CD14-positive monocyte (primary cell): ENCODE results near the gene TUBB3. TPM values are rescaled to one million over a fixed set of nuclear protein-coding genes. Genes with fewer than 3 reads are reported as not detected.

ENCODE experiments used
- DNase-seq, 3 donors: peaks; one replicate each; pipeline ENCODE4 v3.0.0-alpha.2; 2011 to 2022
- H2AFZ ChIP-seq: 2 replicates; pipeline ENCODE4 v1.6.0; 2012; ENCODE audit warnings: mild to moderate bottlenecking, low read depth, low read length, inconsistent platforms; ENCODE audit not compliant: insufficient read depth, poor library complexity, severe bottlenecking
- H3K27ac ChIP-seq, 2 donors: 1 replicate in 1 of 2; 2 replicates in 1 of 2; pipeline ENCODE4 v1.5.1; 2012 to 2013; ENCODE audit warnings: low read length in 2 of 2, control low read depth in 1 of 2, inconsistent platforms in 1 of 2, low read depth in 1 of 2, mild to moderate bottlenecking in 1 of 2
- H3K27me3 ChIP-seq, 2 donors: one replicate each; pipeline versions ENCODE4 v1.6.0 to v1.6.1; 2011 to 2013; ENCODE audit warnings: low read length in 2 of 2; ENCODE audit not compliant: control insufficient read depth in 2 of 2, insufficient read depth in 2 of 2
- H3K36me3 ChIP-seq, 2 donors: replicated peaks in 1 of 2; 1 replicate in 1 of 2; 2 replicates in 1 of 2; pipeline versions ENCODE4 v1.5.1 to v1.6.1; 2012 to 2013; ENCODE audit warnings: low read length in 2 of 2, control low read depth in 1 of 2, inconsistent platforms in 1 of 2, mild to moderate bottlenecking in 1 of 2; ENCODE audit not compliant: insufficient read depth in 2 of 2, control insufficient read depth in 1 of 2
- H3K4me1 ChIP-seq, 2 donors: 1 replicate in 1 of 2; 2 replicates in 1 of 2; pipeline versions ENCODE4 v1.5.1 to v1.6.1; 2012 to 2013; ENCODE audit warnings: low read length in 2 of 2, control low read depth in 1 of 2, inconsistent platforms in 1 of 2, mild to moderate bottlenecking in 1 of 2, moderate library complexity in 1 of 2; ENCODE audit not compliant: insufficient read depth in 2 of 2, control insufficient read depth in 1 of 2
- H3K4me2 ChIP-seq: replicated peaks from 2 replicates; pipeline ENCODE3; 2012; ENCODE audit warnings: low read length, moderate library complexity, mild to moderate bottlenecking; ENCODE audit not compliant: poor library complexity, severe bottlenecking; ENCODE audit errors: extremely low read depth
- H3K4me3 ChIP-seq, 3 experiments: fragments of 200-600 bp in 1 of 3; sonication (generic) in 1 of 3; replicated peaks in 1 of 3; 1 replicate in 2 of 3; 2 replicates in 1 of 3; pipeline ENCODE4 v1.5.1; 2011 to 2013; ENCODE audit warnings: low read length in 3 of 3, mild to moderate bottlenecking in 3 of 3, control low read depth in 2 of 3, low read depth in 2 of 3, inconsistent platforms in 1 of 3, moderate library complexity in 1 of 3
- H3K79me2 ChIP-seq: 2 replicates; pipeline ENCODE4 v1.6.0; 2012; ENCODE audit warnings: mild to moderate bottlenecking, control low read depth, inconsistent platforms, low read length, moderate library complexity; ENCODE audit not compliant: insufficient read depth
- H3K9ac ChIP-seq: 2 replicates; pipeline ENCODE4 v1.6.0; 2017; ENCODE audit warnings: low read length, mild to moderate bottlenecking; ENCODE audit not compliant: insufficient read depth, poor library complexity, severe bottlenecking
- H3K9me3 ChIP-seq, 2 donors: replicated peaks in 1 of 2; 1 replicate in 1 of 2; 2 replicates in 1 of 2; pipeline versions ENCODE4 v1.5.1 to v1.6.1; 2012 to 2013; ENCODE audit warnings: low read length in 2 of 2, control low read depth in 1 of 2; ENCODE audit not compliant: control insufficient read depth in 1 of 2, insufficient read depth in 1 of 2
- H4K20me1 ChIP-seq: 2 replicates; pipeline ENCODE4 v1.6.0; 2012; ENCODE audit warnings: mild to moderate bottlenecking, low read length, control low read depth, moderate library complexity; ENCODE audit not compliant: insufficient read depth
- H3K27ac Mint-ChIP-seq, 7 donors: one replicate each; pipeline ENCODE4 v1.8.0; 2020; ENCODE audit warnings: mild to moderate bottlenecking in 7 of 7, mixed read lengths in 7 of 7, moderate library complexity in 6 of 7, inconsistent platforms in 2 of 7
- H3K27me3 Mint-ChIP-seq, 3 donors: one replicate each; pipeline ENCODE4 v1.8.0; 2021 to 2022; ENCODE audit warnings: low read depth in 3 of 3, mild to moderate bottlenecking in 3 of 3, mixed read lengths in 3 of 3, moderate library complexity in 3 of 3, inconsistent platforms in 1 of 3
- H3K36me3 Mint-ChIP-seq, 2 donors: one replicate each; pipeline ENCODE4 v1.8.0; 2020; ENCODE audit warnings: mixed read lengths in 2 of 2, inconsistent platforms in 1 of 2, mild to moderate bottlenecking in 1 of 2
- H3K4me1 Mint-ChIP-seq: one replicate; pipeline ENCODE4 v1.8.0; 2020; ENCODE audit warnings: mild to moderate bottlenecking, mixed read lengths
- H3K4me3 Mint-ChIP-seq, 2 donors: one replicate each; pipeline ENCODE4 v1.8.0; 2020; ENCODE audit warnings: mild to moderate bottlenecking in 2 of 2, mixed read lengths in 2 of 2, moderate library complexity in 1 of 2
- H3K9me3 Mint-ChIP-seq, 7 donors: one replicate each; pipeline ENCODE4 v1.8.0; 2020 to 2022; ENCODE audit warnings: mixed read lengths in 7 of 7, mild to moderate bottlenecking in 6 of 7, moderate library complexity in 6 of 7, inconsistent platforms in 2 of 7
- WGBS: methylation state at CpG from one replicate; pipeline ENCODE4 v1.1.5; 2013; ENCODE audit warnings: missing lambda C conversion rate; ENCODE audit not compliant: insufficient coverage; 5-methylcytosine and 5-hydroxymethylcytosine counted together
- intact Hi-C, 2 donors: fragments of 100-400 bp; cut with micrococcal nuclease; formaldehyde crosslinking; loops; one replicate each; pipeline versions ENCODE4 v1.15.0 to v1.15.1; 2023
- polyA plus RNA-seq, 3 donors: library from polyadenylated mRNA; depleted of rRNA in 1 of 3; unstranded in 2 of 3; stranded (reverse) in 1 of 3; fragments of 300-500 nt in 2 of 3; fragments of >200 nt in 1 of 3; fragmentation: Illumina TruSeq in 2 of 3; gene quantifications; 1 replicate in 2 of 3; 2 replicates in 1 of 3; pipeline ENCODE4 v1.2.3, GENCODE V29; 2012 to 2021
- TF ChIP-seq, protein P1 (sequence below): fragments of 200-600 bp; IDR thresholded peaks from one replicate; pipeline ENCODE4 v1.8.0; 2022; ENCODE audit warnings: antibody characterized with exemption, mild to moderate bottlenecking

Gene TUBB3
- polyA plus RNA-seq, 3 donors = 2.9 TPM; not detected in 2

DNA sequence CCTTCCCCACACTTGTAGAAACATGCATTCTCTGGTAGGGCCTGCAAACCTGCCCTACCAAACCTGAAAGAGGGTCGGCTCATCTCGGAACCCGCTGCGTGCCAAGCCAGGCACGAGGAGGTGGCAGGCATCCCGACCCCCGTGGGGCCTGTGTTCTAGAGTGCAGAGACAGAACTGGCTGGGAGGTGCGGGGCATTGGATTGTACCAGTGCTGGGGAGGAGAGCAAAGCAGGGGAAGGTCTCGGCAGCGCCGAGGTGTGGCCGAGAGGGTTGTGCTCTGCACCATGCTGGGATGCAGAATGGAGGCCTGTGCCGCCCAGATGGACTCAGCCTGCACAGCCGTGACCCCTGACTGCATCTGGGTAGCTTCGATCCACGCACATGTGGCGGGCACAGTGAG lies 22.3 kb upstream of the TUBB3 start:
- intact Hi-C loops = no loop called here
- peaks cover 63 to 89% of the 10 kb centered on the region in 2 donors for H3K36me3 Mint-ChIP-seq
- H3K9me3 ChIP-seq = peaks cover 0 to 2% of the 10 kb centered on the region in 2 donors
- H3K4me3 Mint-ChIP-seq = no peak overlapping the region
- DNase-seq = no peak
- no peak overlapping the region for H3K4me2 ChIP-seq
- H3K27ac ChIP-seq = no peak overlapping the region
- no peak overlapping the region for H3K9ac ChIP-seq
- no peak overlapping the region for H3K4me3 ChIP-seq
- peaks cover 77% of the 10 kb centered on the region for H4K20me1 ChIP-seq
- peaks cover 80 to 88% of the 10 kb centered on the region in 2 donors for H3K36me3 ChIP-seq
- TF ChIP-seq, protein P1, sequence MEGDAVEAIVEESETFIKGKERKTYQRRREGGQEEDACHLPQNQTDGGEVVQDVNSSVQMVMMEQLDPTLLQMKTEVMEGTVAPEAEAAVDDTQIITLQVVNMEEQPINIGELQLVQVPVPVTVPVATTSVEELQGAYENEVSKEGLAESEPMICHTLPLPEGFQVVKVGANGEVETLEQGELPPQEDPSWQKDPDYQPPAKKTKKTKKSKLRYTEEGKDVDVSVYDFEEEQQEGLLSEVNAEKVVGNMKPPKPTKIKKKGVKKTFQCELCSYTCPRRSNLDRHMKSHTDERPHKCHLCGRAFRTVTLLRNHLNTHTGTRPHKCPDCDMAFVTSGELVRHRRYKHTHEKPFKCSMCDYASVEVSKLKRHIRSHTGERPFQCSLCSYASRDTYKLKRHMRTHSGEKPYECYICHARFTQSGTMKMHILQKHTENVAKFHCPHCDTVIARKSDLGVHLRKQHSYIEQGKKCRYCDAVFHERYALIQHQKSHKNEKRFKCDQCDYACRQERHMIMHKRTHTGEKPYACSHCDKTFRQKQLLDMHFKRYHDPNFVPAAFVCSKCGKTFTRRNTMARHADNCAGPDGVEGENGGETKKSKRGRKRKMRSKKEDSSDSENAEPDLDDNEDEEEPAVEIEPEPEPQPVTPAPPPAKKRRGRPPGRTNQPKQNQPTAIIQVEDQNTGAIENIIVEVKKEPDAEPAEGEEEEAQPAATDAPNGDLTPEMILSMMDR = no peak
- H3K27me3 ChIP-seq = no peaks in the 10 kb centered on the region
- H2AFZ ChIP-seq = no peak overlapping the region
- no peaks in the 10 kb centered on the region for H3K4me1 Mint-ChIP-seq
- H3K9me3 Mint-ChIP-seq = peaks cover 0 to 2% (median 0%) of the 10 kb centered on the region in 7 donors
- no peak overlapping the region for H3K27ac Mint-ChIP-seq
- no peaks in the 10 kb centered on the region for H3K4me1 ChIP-seq
- H3K79me2 ChIP-seq = no peaks in the 10 kb centered on the region
- WGBS = 97% methylated on average over 14 of the region's 17 CpGs
- no peaks in the 10 kb centered on the region for H3K27me3 Mint-ChIP-seq

DNA sequence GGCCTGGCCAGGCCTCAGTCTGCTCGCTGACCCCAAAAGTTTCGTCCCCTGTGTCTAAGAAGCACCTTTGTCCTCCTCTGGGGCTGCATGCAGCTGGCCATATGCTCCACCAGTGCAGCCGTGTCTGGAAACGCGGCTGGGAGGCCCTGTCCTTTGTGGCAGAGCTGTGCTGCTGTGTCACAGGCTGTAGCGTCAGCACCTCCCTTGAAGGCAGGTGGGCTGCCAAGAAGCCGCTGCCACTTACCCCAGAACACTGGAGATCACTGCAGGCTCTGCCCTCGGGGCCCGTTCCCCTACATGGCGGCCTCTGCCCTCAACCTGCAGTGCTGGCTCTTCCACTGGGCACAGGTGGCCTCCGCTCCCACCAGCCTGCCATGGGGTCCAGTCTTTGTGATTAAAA lies 20.2 kb upstream of the TUBB3 start:
- peaks cover 0 to 13% of the 10 kb centered on the region in 2 donors for H3K9me3 ChIP-seq
- no peaks in the 10 kb centered on the region for H3K27me3 Mint-ChIP-seq
- H3K4me3 Mint-ChIP-seq = no peak overlapping the region
- H3K79me2 ChIP-seq = no peaks in the 10 kb centered on the region
- H4K20me1 ChIP-seq = peaks cover 74% of the 10 kb centered on the region
- peaks cover 77 to 82% of the 10 kb centered on the region in 2 donors for H3K36me3 ChIP-seq
- H3K4me2 ChIP-seq = no peak overlapping the region
- intact Hi-C loops = no loop called here
- no peak overlapping the region for H2AFZ ChIP-seq
- H3K27ac Mint-ChIP-seq = no peak overlapping the region
- no peak overlapping the region for H3K27ac ChIP-seq
- H3K9ac ChIP-seq = no peak overlapping the region
- 98% methylated on average over 11 of the region's 11 CpGs for WGBS
- TF ChIP-seq, protein P1 = no peak
- DNase-seq = no peak
- no peaks in the 10 kb centered on the region for H3K27me3 ChIP-seq
- H3K4me3 ChIP-seq = no peak overlapping the region
- peaks cover 62 to 83% of the 10 kb centered on the region in 2 donors for H3K36me3 Mint-ChIP-seq
- H3K4me1 ChIP-seq = no peaks in the 10 kb centered on the region
- no peaks in the 10 kb centered on the region for H3K4me1 Mint-ChIP-seq
- H3K9me3 Mint-ChIP-seq = peaks cover 0 to 10% (median 3%) of the 10 kb centered on the region in 7 donors
